Activated B cell treated with CpG ODN at 0.5 μM for 24 hours (primary cell): ENCODE measurements around the gene FCHSD2. TPM values are rescaled to one million over a fixed set of nuclear protein-coding genes. Genes with fewer than 3 reads are reported as not detected.

Experiments used
- ATAC-seq: fragments of 200-7000 bp; cut with Tn5 transposase; one replicate; pipeline ENCODE4 v1.10.0; 2021; ENCODE audit warnings: low read depth, mild to moderate bottlenecking, moderate library complexity
- CTCF ChIA-PET: fragments of 350-600 bp; sonication (Branson Sonifier 250); formaldehyde crosslinking; loops from one replicate; lab custom pipeline; 2021; ENCODE audit warnings: antibody characterized with exemption; lab: Charles Lee
- POLR2A ChIA-PET: fragments of 350-600 bp; sonication (Branson Sonifier 250); formaldehyde crosslinking; loops from one replicate; lab custom pipeline; 2021; ENCODE audit warnings: antibody characterized with exemption; lab: Charles Lee
- DNase-seq: peaks from one replicate; pipeline ENCODE4 v3.0.0; 2022
- H3K27ac Mint-ChIP-seq: one replicate; pipeline ENCODE4 v1.8.0; 2020; ENCODE audit warnings: mixed read lengths
- H3K27me3 Mint-ChIP-seq: one replicate; pipeline ENCODE4 v1.8.0; 2021; ENCODE audit warnings: mixed read lengths
- H3K36me3 Mint-ChIP-seq: one replicate; pipeline ENCODE4 v1.8.0; 2021; ENCODE audit warnings: low read depth, mixed read lengths
- H3K4me1 Mint-ChIP-seq: one replicate; pipeline ENCODE4 v1.8.0; 2021; ENCODE audit warnings: mixed read lengths
- H3K4me3 Mint-ChIP-seq: one replicate; pipeline ENCODE4 v1.8.0; 2020; ENCODE audit warnings: mild to moderate bottlenecking, mixed read lengths
- H3K9me3 Mint-ChIP-seq: one replicate; pipeline ENCODE4 v1.8.0; 2020; ENCODE audit warnings: mixed read lengths
- CTCF ChIP-seq: fragments of 200-600 bp; IDR thresholded peaks from one replicate; pipeline ENCODE4 v1.8.0; 2022; ENCODE audit warnings: antibody characterized with exemption, mild to moderate bottlenecking
- intact Hi-C: fragments of 100-400 bp; cut with micrococcal nuclease; formaldehyde crosslinking; loops from one replicate; pipeline ENCODE4 v1.15.1; 2024
- total RNA-seq: library from RNA; stranded (reverse); gene quantifications from 2 replicates; pipeline ENCODE4 v1.2.3, GENCODE V29; 2022

Gene FCHSD2
- total RNA-seq, 1 donor from 2014 or later: 207 TPM

GRCh38 chr11:72969894-72970335 is 172.2 kb downstream of the FCHSD2 start:
- H3K27ac Mint-ChIP-seq: peak overlapping the region; percentile 82
- CTCF ChIA-PET: no interaction called here
- no peak for TF ChIP-seq CTCF
- H3K36me3 Mint-ChIP-seq: peaks cover 84% of the 10 kb centered on the region
- intact Hi-C loops: no loop called here
- DNase-seq (no peak), ATAC-seq (peak; percentile 37)
- peaks cover 67% of the 10 kb centered on the region for H3K4me1 Mint-ChIP-seq
- POLR2A ChIA-PET: no interaction called here
- no peaks in the 10 kb centered on the region for H3K27me3 Mint-ChIP-seq
- H3K4me3 Mint-ChIP-seq: peak overlapping the region; percentile 2
- no peaks in the 10 kb centered on the region for H3K9me3 Mint-ChIP-seq

- POLR2A ChIA-PET: no interaction called here
Observed at GRCh38 chr11:72968390-72968789, 173.7 kb downstream of the FCHSD2 start.

GRCh38 chr11:72965672-72966071 is 176.4 kb downstream of the FCHSD2 start:
- POLR2A ChIA-PET: no interaction called here
- intact Hi-C loops: no loop called here
- peak overlapping the region; percentile 6 for H3K27ac Mint-ChIP-seq
- CTCF ChIA-PET: no interaction called here
- ATAC-seq (no peak), DNase-seq (no peak)
- TF ChIP-seq CTCF: no peak
- no peaks in the 10 kb centered on the region for H3K27me3 Mint-ChIP-seq
- H3K36me3 Mint-ChIP-seq: peaks cover 74% of the 10 kb centered on the region
- no peaks in the 10 kb centered on the region for H3K9me3 Mint-ChIP-seq
- peaks cover 40% of the 10 kb centered on the region for H3K4me1 Mint-ChIP-seq
- no peak overlapping the region for H3K4me3 Mint-ChIP-seq

More at GRCh38 chr11:72968390-72968789, 173.7 kb downstream of the FCHSD2 start:
- ATAC-seq (no peak), DNase-seq (no peak)
- Mint-ChIP-seq H3K27me3 (no peaks in the 10 kb centered on the region), H3K4me3 (no peak overlapping the region), H3K36me3 (peaks cover 80% of the 10 kb centered on the region), H3K9me3 (no peaks in the 10 kb centered on the region), H3K4me1 (peaks cover 60% of the 10 kb centered on the region), H3K27ac (peak overlapping the region; percentile 41)
- intact Hi-C loops: no loop called here
- no peak for TF ChIP-seq CTCF
- CTCF ChIA-PET: no interaction called here

- CTCF ChIA-PET: no interaction called here
- Mint-ChIP-seq H3K4me1 (peaks cover 25% of the 10 kb centered on the region), H3K9me3 (no peaks in the 10 kb centered on the region), H3K27me3 (no peaks in the 10 kb centered on the region), H3K4me3 (no peak overlapping the region), H3K36me3 (peaks cover 78% of the 10 kb centered on the region), H3K27ac (peak overlapping the region; percentile 53)
- no peak for TF ChIP-seq CTCF
- ATAC-seq (no peak), DNase-seq (no peak)
- intact Hi-C loops: no loop called here
- POLR2A ChIA-PET: no interaction called here
Observed at GRCh38 chr11:72962717-72963116, 179.4 kb downstream of the FCHSD2 start.

GRCh38 chr11:72962084-72962483 is 180.0 kb downstream of the FCHSD2 start:
- intact Hi-C loops: no loop called here
- DNase-seq (no peak), ATAC-seq (no peak)
- Mint-ChIP-seq H3K27ac (peak overlapping the region; percentile 53), H3K4me1 (peaks cover 25% of the 10 kb centered on the region), H3K36me3 (peaks cover 77% of the 10 kb centered on the region), H3K9me3 (peaks cover 2% of the 10 kb centered on the region), H3K4me3 (no peak overlapping the region), H3K27me3 (no peaks in the 10 kb centered on the region)
- TF ChIP-seq CTCF: no peak
- ChIA-PET CTCF (no interaction called here), POLR2A (no interaction called here)
